Esophagus squamous epithelium (tissue), 5 donors: ENCODE results near the gene CACNA1H. TPM values are rescaled to one million over a fixed set of nuclear protein-coding genes. Genes with fewer than 3 reads are reported as not detected.

Experiments used
- DNase-seq: peaks from one replicate; lab custom pipeline; 2025; lab: John Stamatoyannopoulos, UW
- H3K27ac ChIP-seq, 4 donors: fragments of 200-600 bp; sonication (generic); one replicate each; pipeline ENCODE4 v1.5.1; 2016 to 2019; ENCODE audit warnings: mild to moderate bottlenecking in 1 of 4
- H3K27me3 ChIP-seq, 4 donors: fragments of 200-600 bp; sonication (generic); 1 replicate in 3 of 4; 2 replicates in 1 of 4; pipeline versions ENCODE4 v1.5.1 to v1.6.0; 2017 to 2021; ENCODE audit warnings: antibody characterized with exemption in 1 of 4
- H3K36me3 ChIP-seq, 3 donors: fragments of 200-600 bp; sonication (generic); one replicate each; pipeline ENCODE4 v1.5.1; 2016 to 2019
- H3K4me1 ChIP-seq, 3 donors: fragments of 200-600 bp; sonication (generic); one replicate each; pipeline ENCODE4 v1.5.1; 2017 to 2019
- H3K4me3 ChIP-seq, 4 donors: fragments of 200-600 bp; sonication (generic); 1 replicate in 3 of 4; 2 replicates in 1 of 4; pipeline ENCODE4 v1.5.1; 2016 to 2019; ENCODE audit warnings: mild to moderate bottlenecking in 2 of 4, moderate library complexity in 1 of 4
- H3K9me3 ChIP-seq, 3 donors: fragments of 200-600 bp; sonication (generic); one replicate each; pipeline ENCODE4 v1.5.1; 2016 to 2019
- CTCF ChIP-seq, 6 experiments: fragments of 450-650 bp in 4 of 6; fragments of 200-600 bp in 2 of 6; sonication (generic) in 2 of 6; IDR thresholded peaks; one replicate each; pipeline ENCODE4 v1.5.1; 2016 to 2019; ENCODE audit warnings: antibody characterized with exemption in 6 of 6, mild to moderate bottlenecking in 4 of 6, moderate library complexity in 4 of 6
- POLR2A ChIP-seq, 4 donors: fragments of 450-650 bp; IDR thresholded peaks; one replicate each; pipeline ENCODE4 v1.6.1; 2017; ENCODE audit warnings: antibody characterized with exemption in 4 of 4, mild to moderate bottlenecking in 4 of 4, moderate library complexity in 3 of 4
- WGBS, 2 donors: methylation state at CpG; one replicate each; pipeline ENCODE4 v1.1.5; 2018; 5-methylcytosine and 5-hydroxymethylcytosine counted together
- intact Hi-C: fragments of 100-400 bp; cut with DNase I; formaldehyde crosslinking; loops from one replicate; pipeline ENCODE4 v1.15.0; 2022
- total RNA-seq, 4 donors: library from RNA; depleted of rRNA; stranded (reverse); fragments of >200 nt; gene quantifications; one replicate each; pipeline ENCODE4 v1.1.0, GENCODE V29; 2016
- donor health status: DM: yes; HTN: yes; CAD: no.

Gene CACNA1H
- total RNA-seq, 4 donors from 2014 or later = 1.7 to 14.7 (median 5.6) TPM

- no peak overlapping the region for H3K27ac ChIP-seq
- H3K27me3 ChIP-seq = peaks cover 0 to 85% (median 21%) of the 10 kb centered on the region in 4 donors
- DNase-seq = no peak
- no peaks in the 10 kb centered on the region for H3K36me3 ChIP-seq
- TF ChIP-seq POLR2A (IDR thresholded peaks at IDR 0.05) (no peak), CTCF (IDR thresholded peaks at IDR 0.05) (no peak)
- H3K4me1 ChIP-seq = peaks cover 5 to 18% (median 9%) of the 10 kb centered on the region in 3 donors
- no peak overlapping the region for H3K4me3 ChIP-seq
- no peaks in the 10 kb centered on the region for H3K9me3 ChIP-seq
- intact Hi-C loops = loop anchor here (10.0 kb wide), 1 partner anchor 785 kb away; no protein-coding TSS in a partner anchor
- 35% methylated on average over 4 of the region's 36 CpGs; no CpG with 5 or more reads in 1 of the 2 donors for WGBS, 2 donors
These were observed 107.3 kb downstream of the CACNA1H start for GRCh38 chr16:1260101-1260680.

- Histone ChIP-seq H3K36me3 (no peaks in the 10 kb centered on the region), H3K4me3 (no peak overlapping the region), H3K4me1 (peaks cover 5 to 18% (median 9%) of the 10 kb centered on the region in 3 donors), H3K27me3 (peaks cover 0 to 84% (median 21%) of the 10 kb centered on the region in 4 donors), H3K27ac (no peak overlapping the region), H3K9me3 (no peaks in the 10 kb centered on the region)
- WGBS, 2 donors = 24 to 42% methylated on average over 3 to 4 of the region's 47 CpGs
- intact Hi-C loops = loop anchor here (10.0 kb wide), 1 partner anchor 787 kb away; no protein-coding TSS in a partner anchor
- TF ChIP-seq POLR2A (IDR thresholded peaks at IDR 0.05) (no peak), CTCF (IDR thresholded peaks at IDR 0.05) (no peak)
- DNase-seq = no peak
These were observed 108.4 kb downstream of the CACNA1H start for GRCh38 chr16:1261131-1261892.

GRCh38 chr16:1262210-1262845 lies 109.4 kb downstream of the CACNA1H start:
- Histone ChIP-seq H3K4me1 (peaks cover 5 to 18% (median 9%) of the 10 kb centered on the region in 3 donors), H3K9me3 (no peaks in the 10 kb centered on the region), H3K4me3 (no peak overlapping the region), H3K27ac (no peak overlapping the region), H3K36me3 (no peaks in the 10 kb centered on the region), H3K27me3 (peaks cover 0 to 84% (median 21%) of the 10 kb centered on the region in 4 donors)
- TF ChIP-seq POLR2A (IDR thresholded peaks at IDR 0.05) (no peak), CTCF (IDR thresholded peaks at IDR 0.05) (no peak)
- intact Hi-C loops = loop anchor here (10.0 kb wide), 1 partner anchor 788 kb away; no protein-coding TSS in a partner anchor
- no peak for DNase-seq
- 58 to 70% methylated on average over 2 to 4 of the region's 32 CpGs for WGBS, 2 donors

GRCh38 chr16:1262846-1263221 lies 109.9 kb downstream of the CACNA1H start:
- Histone ChIP-seq H3K27me3 (peaks cover 0 to 84% (median 21%) of the 10 kb centered on the region in 4 donors), H3K36me3 (no peaks in the 10 kb centered on the region), H3K4me1 (peaks cover 5 to 18% (median 9%) of the 10 kb centered on the region in 3 donors), H3K4me3 (no peak overlapping the region), H3K9me3 (no peaks in the 10 kb centered on the region), H3K27ac (no peak overlapping the region)
- no peak for DNase-seq
- WGBS, 2 donors = no CpG with 5 or more reads among the region's 9 CpGs
- intact Hi-C loops = loop anchor here (10.0 kb wide), 1 partner anchor 788 kb away; no protein-coding TSS in a partner anchor
- TF ChIP-seq POLR2A (IDR thresholded peaks at IDR 0.05) (no peak), CTCF (IDR thresholded peaks at IDR 0.05) (no peak)
